HEK293 (cell line): ENCODE measurements around the gene SLC22A12.

ENCODE experiments used
- CTCF ChIA-PET: fragments of 350-600 bp; formaldehyde crosslinking; extraction: SDS; loops from one replicate; lab custom pipeline; 2021; ENCODE audit warnings: antibody characterized with exemption; lab: Yijun Ruan, JAX
- POLR2A ChIA-PET: fragments of 300-600 bp; formaldehyde crosslinking; extraction: SDS; loops from one replicate; lab custom pipeline; 2020; ENCODE audit warnings: antibody characterized with exemption, inconsistent platforms; lab: Yijun Ruan, JAX
- H3K27ac ChIP-seq: fragments of 200-500 bp; sonication (Bioruptor generic); 2 replicates; pipeline ENCODE4 v1.5.1; 2014; ENCODE audit warnings: low read depth, low read length, control low read depth, inconsistent platforms; ENCODE audit errors: extremely low read depth
- H3K36me3 ChIP-seq, 2 experiments: fragments of 200-500 bp in 1 of 2; sonication (Bioruptor generic) in 1 of 2; 1 replicate in 1 of 2; 2 replicates in 1 of 2; pipeline ENCODE4 v1.5.1; 2014 to 2017; ENCODE audit warnings: inconsistent platforms in 2 of 2, low read length in 2 of 2; ENCODE audit not compliant: control insufficient read depth in 2 of 2, insufficient read depth in 1 of 2
- H3K4me1 ChIP-seq: fragments of 200-500 bp; sonication (Bioruptor generic); 2 replicates; pipeline ENCODE4 v1.5.1; 2014; ENCODE audit warnings: mild to moderate bottlenecking, low read length, inconsistent platforms; ENCODE audit not compliant: control insufficient read depth, insufficient read depth
- H3K4me3 ChIP-seq: 2 replicates; pipeline ENCODE4 v1.5.1; 2011; ENCODE audit warnings: low read depth, mild to moderate bottlenecking, control low read depth, low read length, moderate library complexity
- H3K9me3 ChIP-seq: fragments of 200-500 bp; sonication (Bioruptor generic); 2 replicates; pipeline ENCODE4 v1.5.1; 2014; ENCODE audit warnings: low read depth, low read length, inconsistent platforms; ENCODE audit not compliant: control insufficient read depth, insufficient read depth
- AEBP2 ChIP-seq: fragments of 450-650 bp; formaldehyde crosslinking; IDR thresholded peaks from 2 replicates; pipeline ENCODE4 v1.5.1; 2016; ENCODE audit warnings: missing biosample characterization, missing genetic modification characterization, borderline replicate concordance
- BCL11A ChIP-seq: fragments of 450-650 bp; formaldehyde crosslinking; IDR thresholded peaks from 2 replicates; pipeline ENCODE4 v1.5.1; 2016; ENCODE audit warnings: low read depth, missing biosample characterization, missing genetic modification characterization
- KLF10 ChIP-seq: fragments of 450-650 bp; IDR thresholded peaks from 2 replicates; pipeline ENCODE4 v1.5.1; 2018; ENCODE audit warnings: missing biosample characterization, mild to moderate bottlenecking, missing genetic modification characterization
- KLF7 ChIP-seq: fragments of 450-650 bp; formaldehyde crosslinking; IDR thresholded peaks from 2 replicates; pipeline ENCODE4 v1.5.1; 2016; ENCODE audit warnings: missing biosample characterization, missing genetic modification characterization, borderline replicate concordance
- PBX3 ChIP-seq: sonication (generic); formaldehyde crosslinking; IDR thresholded peaks from 2 replicates; pipeline ENCODE4 v1.8.1; 2022; ENCODE audit warnings: mild to moderate bottlenecking, moderate library complexity, missing genetic modification reagents
- PRDM1 ChIP-seq: fragments of 450-650 bp; formaldehyde crosslinking; IDR thresholded peaks from 2 replicates; pipeline ENCODE4; 2016; ENCODE audit warnings: missing biosample characterization, missing genetic modification characterization
- YY1 ChIP-seq: fragments of 450-650 bp; formaldehyde crosslinking; IDR thresholded peaks from 2 replicates; pipeline ENCODE4 v1.5.1; 2018; ENCODE audit warnings: missing biosample characterization, missing genetic modification characterization
- ZBTB8A ChIP-seq: fragments of 450-650 bp; formaldehyde crosslinking; IDR thresholded peaks from 2 replicates; pipeline ENCODE4 v1.5.1; 2016; ENCODE audit warnings: missing biosample characterization, missing genetic modification characterization
- ZNF202 ChIP-seq: fragments of 450-650 bp; formaldehyde crosslinking; IDR thresholded peaks from 2 replicates; pipeline ENCODE4 v1.5.1; 2016; ENCODE audit warnings: missing biosample characterization, missing genetic modification characterization, borderline replicate concordance
- ZNF292 ChIP-seq: fragments of 450-650 bp; formaldehyde crosslinking; IDR thresholded peaks from 2 replicates; pipeline ENCODE4 v1.5.1; 2016; ENCODE audit warnings: low read depth, missing biosample characterization, missing genetic modification characterization, borderline replicate concordance
- ZNF366 ChIP-seq: fragments of 450-650 bp; formaldehyde crosslinking; conservative IDR thresholded peaks from 2 replicates; pipeline ENCODE4 v1.5.1; 2016; ENCODE audit warnings: missing biosample characterization, missing genetic modification characterization
- ZNF404 ChIP-seq: fragments of 450-650 bp; formaldehyde crosslinking; IDR thresholded peaks from 2 replicates; pipeline ENCODE4 v1.5.1; 2017; ENCODE audit warnings: missing biosample characterization, missing genetic modification characterization
- ZNF416 ChIP-seq: fragments of 450-650 bp; formaldehyde crosslinking; IDR thresholded peaks from 2 replicates; pipeline ENCODE4 v1.5.1; 2016; ENCODE audit warnings: missing biosample characterization, missing genetic modification characterization
- ZNF473 ChIP-seq: fragments of 450-650 bp; formaldehyde crosslinking; IDR thresholded peaks from 2 replicates; pipeline ENCODE4 v1.5.1; 2017; ENCODE audit warnings: missing biosample characterization, missing genetic modification characterization
- ZNF521 ChIP-seq: fragments of 450-650 bp; formaldehyde crosslinking; IDR thresholded peaks from 2 replicates; pipeline ENCODE4 v1.5.1; 2017; ENCODE audit warnings: missing biosample characterization, mild to moderate bottlenecking, missing genetic modification characterization
- ZNF530 ChIP-seq: fragments of 450-650 bp; formaldehyde crosslinking; IDR thresholded peaks from 2 replicates; pipeline ENCODE4 v1.5.1; 2016; ENCODE audit warnings: low read depth, missing biosample characterization, missing genetic modification characterization
- ZNF548 ChIP-seq: fragments of 450-650 bp; formaldehyde crosslinking; IDR thresholded peaks from 2 replicates; pipeline ENCODE4 v1.5.1; 2016; ENCODE audit warnings: missing biosample characterization, missing genetic modification characterization
- ZNF596 ChIP-seq: fragments of 450-650 bp; IDR thresholded peaks from 2 replicates; pipeline ENCODE4 v1.5.0; 2018; ENCODE audit warnings: missing biosample characterization, mild to moderate bottlenecking, missing genetic modification characterization, moderate library complexity
- ZNF701 ChIP-seq: fragments of 450-650 bp; formaldehyde crosslinking; IDR thresholded peaks from 2 replicates; pipeline ENCODE4 v1.5.1; 2016; ENCODE audit warnings: missing biosample characterization, missing genetic modification characterization
- ZSCAN16 ChIP-seq: fragments of 450-650 bp; formaldehyde crosslinking; IDR thresholded peaks from 2 replicates; pipeline ENCODE4 v1.5.1; 2016; ENCODE audit warnings: missing biosample characterization, missing genetic modification characterization
- TF ChIP-seq, protein P1 (sequence below): fragments of 450-650 bp; formaldehyde crosslinking; IDR thresholded peaks from 2 replicates; pipeline ENCODE4 v1.5.1; 2016; ENCODE audit warnings: missing biosample characterization, missing genetic modification characterization, borderline replicate concordance
- TF ChIP-seq, protein P2 (sequence below): fragments of 450-650 bp; formaldehyde crosslinking; IDR thresholded peaks from 2 replicates; pipeline ENCODE4 v1.5.1; 2017; ENCODE audit warnings: missing biosample characterization, missing genetic modification characterization

The SLC22A12 gene

DNA sequence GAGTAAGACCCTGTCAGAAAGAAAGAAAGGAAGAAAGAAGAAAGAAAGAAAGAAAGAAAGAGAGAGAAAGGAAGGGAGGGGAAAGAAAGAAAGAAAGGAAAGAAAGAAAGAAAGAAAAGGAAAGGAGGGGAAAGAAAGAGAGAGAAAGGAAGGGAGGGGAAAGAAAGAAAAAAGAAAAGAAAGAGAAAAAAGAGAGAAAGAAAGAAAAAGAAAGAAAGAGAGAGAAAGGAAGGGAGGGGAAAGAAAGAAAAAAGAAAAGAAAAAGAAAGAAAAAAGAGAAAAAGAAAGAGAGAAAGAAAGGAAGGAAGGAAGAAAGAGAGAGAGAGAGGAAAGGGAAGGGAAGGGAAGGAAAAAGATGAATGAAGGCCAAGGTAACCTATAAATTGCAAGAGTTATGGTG is 47.2 kb upstream of the SLC22A12 start:
- Histone ChIP-seq H3K9me3 (no peaks in the 10 kb centered on the region), H3K36me3 (no peaks in the 10 kb centered on the region), H3K4me1 (no peaks in the 10 kb centered on the region), H3K4me3 (no peak overlapping the region), H3K27ac (no peak overlapping the region)
- POLR2A ChIA-PET: no interaction called here
- CTCF ChIA-PET: no interaction called here
- TF ChIP-seq ZNF596 (no peak), PBX3 (CRISPR knock-in tag) (no peak), ZNF404 (tag by site-specific recombination) (no peak), ZNF701 (tag by site-specific recombination) (no peak), ZNF202 (tag by site-specific recombination) (no peak), ZNF292 (tag by site-specific recombination) (no peak), PRDM1 (tag by site-specific recombination) (peak; percentile 95), ZNF416 (no peak), AEBP2 (tag by site-specific recombination) (no peak), ZNF548 (tag by site-specific recombination) (no peak), ZNF366 (tag by site-specific recombination) (peak; percentile 85), ZNF473 (tag by site-specific recombination) (no peak), KLF7 (no peak)
- TF ChIP-seq, protein P1, sequence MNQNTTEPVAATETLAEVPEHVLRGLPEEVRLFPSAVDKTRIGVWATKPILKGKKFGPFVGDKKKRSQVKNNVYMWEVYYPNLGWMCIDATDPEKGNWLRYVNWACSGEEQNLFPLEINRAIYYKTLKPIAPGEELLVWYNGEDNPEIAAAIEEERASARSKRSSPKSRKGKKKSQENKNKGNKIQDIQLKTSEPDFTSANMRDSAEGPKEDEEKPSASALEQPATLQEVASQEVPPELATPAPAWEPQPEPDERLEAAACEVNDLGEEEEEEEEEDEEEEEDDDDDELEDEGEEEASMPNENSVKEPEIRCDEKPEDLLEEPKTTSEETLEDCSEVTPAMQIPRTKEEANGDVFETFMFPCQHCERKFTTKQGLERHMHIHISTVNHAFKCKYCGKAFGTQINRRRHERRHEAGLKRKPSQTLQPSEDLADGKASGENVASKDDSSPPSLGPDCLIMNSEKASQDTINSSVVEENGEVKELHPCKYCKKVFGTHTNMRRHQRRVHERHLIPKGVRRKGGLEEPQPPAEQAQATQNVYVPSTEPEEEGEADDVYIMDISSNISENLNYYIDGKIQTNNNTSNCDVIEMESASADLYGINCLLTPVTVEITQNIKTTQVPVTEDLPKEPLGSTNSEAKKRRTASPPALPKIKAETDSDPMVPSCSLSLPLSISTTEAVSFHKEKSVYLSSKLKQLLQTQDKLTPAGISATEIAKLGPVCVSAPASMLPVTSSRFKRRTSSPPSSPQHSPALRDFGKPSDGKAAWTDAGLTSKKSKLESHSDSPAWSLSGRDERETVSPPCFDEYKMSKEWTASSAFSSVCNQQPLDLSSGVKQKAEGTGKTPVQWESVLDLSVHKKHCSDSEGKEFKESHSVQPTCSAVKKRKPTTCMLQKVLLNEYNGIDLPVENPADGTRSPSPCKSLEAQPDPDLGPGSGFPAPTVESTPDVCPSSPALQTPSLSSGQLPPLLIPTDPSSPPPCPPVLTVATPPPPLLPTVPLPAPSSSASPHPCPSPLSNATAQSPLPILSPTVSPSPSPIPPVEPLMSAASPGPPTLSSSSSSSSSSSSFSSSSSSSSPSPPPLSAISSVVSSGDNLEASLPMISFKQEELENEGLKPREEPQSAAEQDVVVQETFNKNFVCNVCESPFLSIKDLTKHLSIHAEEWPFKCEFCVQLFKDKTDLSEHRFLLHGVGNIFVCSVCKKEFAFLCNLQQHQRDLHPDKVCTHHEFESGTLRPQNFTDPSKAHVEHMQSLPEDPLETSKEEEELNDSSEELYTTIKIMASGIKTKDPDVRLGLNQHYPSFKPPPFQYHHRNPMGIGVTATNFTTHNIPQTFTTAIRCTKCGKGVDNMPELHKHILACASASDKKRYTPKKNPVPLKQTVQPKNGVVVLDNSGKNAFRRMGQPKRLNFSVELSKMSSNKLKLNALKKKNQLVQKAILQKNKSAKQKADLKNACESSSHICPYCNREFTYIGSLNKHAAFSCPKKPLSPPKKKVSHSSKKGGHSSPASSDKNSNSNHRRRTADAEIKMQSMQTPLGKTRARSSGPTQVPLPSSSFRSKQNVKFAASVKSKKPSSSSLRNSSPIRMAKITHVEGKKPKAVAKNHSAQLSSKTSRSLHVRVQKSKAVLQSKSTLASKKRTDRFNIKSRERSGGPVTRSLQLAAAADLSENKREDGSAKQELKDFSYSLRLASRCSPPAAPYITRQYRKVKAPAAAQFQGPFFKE: no peak
- TF ChIP-seq, protein P2, sequence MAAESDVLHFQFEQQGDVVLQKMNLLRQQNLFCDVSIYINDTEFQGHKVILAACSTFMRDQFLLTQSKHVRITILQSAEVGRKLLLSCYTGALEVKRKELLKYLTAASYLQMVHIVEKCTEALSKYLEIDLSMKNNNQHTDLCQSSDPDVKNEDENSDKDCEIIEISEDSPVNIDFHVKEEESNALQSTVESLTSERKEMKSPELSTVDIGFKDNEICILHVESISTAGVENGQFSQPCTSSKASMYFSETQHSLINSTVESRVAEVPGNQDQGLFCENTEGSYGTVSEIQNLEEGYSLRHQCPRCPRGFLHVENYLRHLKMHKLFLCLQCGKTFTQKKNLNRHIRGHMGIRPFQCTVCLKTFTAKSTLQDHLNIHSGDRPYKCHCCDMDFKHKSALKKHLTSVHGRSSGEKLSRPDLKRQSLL (tag by site-specific recombination): no peak

GRCh38 chr11:64544616-64545296 is 46.3 kb upstream of the SLC22A12 start:
- H3K36me3 ChIP-seq: no peaks in the 10 kb centered on the region
- no peaks in the 10 kb centered on the region for H3K4me1 ChIP-seq
- no peak overlapping the region for H3K27ac ChIP-seq
- CTCF ChIA-PET: interaction anchor here (0.8 to 1.6 kb wide), 2 partner anchors 107 to 114 kb away, joined by 4 to 7 read pairs; no protein-coding TSS in a partner anchor
- H3K9me3 ChIP-seq: no peaks in the 10 kb centered on the region
- no peak overlapping the region for H3K4me3 ChIP-seq
- TF ChIP-seq PBX3 (CRISPR knock-in tag) (no peak), ZNF521 (tag by site-specific recombination) (no peak), BCL11A (tag by site-specific recombination) (no peak), ZSCAN16 (no peak), ZNF530 (tag by site-specific recombination) (no peak), ZBTB8A (tag by site-specific recombination) (no peak), KLF10 (tag by site-specific recombination) (no peak), YY1 (tag by site-specific recombination) (no peak)
- POLR2A ChIA-PET: no interaction called here
